ENCODE results near the gene BCORL1.

The BCORL1 gene

GRCh38 chrX:130018143-130018542 is 35.7 kb downstream of the BCORL1 start:
- DNase-seq = no peak

DNA sequence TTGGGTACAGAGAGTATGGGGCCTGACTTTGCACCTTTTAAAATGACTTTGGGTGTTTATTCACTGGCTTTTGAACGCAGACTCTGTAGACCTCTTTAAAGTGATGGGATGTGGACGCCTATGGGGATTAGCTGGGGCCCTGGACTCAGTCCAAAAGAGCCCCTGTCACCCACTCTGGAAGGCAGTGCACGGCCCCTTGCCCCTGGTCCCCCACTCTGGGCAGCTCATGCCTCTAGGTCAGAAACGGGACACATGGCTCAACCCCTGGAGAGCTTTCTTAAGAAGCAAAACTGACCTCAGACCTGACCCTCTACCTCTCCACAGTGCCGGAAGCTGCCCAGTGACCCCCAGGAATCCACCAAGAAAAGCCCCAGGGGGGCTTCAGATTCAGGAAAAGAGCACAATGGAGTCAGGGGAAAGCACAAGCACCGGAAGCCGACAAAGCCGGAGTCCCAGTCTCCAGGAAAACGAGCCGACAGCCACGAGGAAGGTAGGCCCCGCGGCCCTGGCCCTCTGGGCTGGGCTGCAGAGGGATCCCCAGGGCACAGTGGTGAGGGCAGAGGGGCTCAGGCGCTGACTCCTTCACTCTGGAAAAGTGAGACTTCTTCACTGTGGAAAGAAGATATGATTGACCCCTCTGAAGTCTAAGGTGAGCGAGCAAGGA is 38.4 kb downstream of the BCORL1 start:
- no peak for DNase-seq

DNA sequence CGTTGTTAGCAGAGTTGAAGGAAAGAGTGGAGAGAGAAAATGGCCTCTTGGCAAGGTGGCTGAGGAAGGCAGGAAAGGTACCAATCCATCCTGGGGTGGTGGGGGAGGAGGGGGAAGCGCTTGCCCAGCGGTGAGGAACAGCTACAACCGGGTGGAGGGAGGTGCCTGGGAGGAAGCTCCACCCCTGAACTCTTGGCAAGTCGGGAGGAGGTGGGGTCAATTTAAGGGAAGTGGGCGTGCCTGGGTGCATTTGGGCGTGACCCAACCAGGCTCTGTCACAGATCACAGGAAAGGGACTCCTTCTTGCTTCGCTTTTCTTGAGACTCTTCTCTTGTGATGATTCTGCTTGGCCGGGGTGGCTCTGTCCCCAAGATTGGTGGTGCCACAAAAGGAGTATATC is 41.7 kb downstream of the BCORL1 start:
- no peak for DNase-seq

DNA sequence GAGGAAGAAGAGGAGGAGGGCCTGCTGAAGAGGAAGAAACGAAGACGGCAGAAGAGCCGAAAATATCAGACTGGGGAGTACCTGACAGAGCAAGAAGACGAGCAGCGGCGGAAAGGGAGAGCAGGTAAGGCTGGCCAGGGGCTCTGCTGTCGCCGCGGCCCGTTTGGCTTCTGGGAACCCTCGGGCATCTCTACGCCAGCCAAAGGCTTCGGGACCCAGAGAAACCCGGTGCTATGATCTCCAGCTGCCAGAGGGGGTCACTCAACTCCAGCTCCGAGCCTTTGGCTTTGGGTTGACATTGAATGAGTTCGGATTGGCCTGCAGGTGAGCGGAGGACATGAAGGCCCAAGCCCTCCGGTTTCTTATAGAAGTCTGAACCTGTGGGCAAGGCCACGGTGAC is 42.8 kb downstream of the BCORL1 start:
- no peak for DNase-seq

GRCh38 chrX:130027569-130027968 is 45.1 kb downstream of the BCORL1 start:
- DNase-seq = no peak

DNA sequence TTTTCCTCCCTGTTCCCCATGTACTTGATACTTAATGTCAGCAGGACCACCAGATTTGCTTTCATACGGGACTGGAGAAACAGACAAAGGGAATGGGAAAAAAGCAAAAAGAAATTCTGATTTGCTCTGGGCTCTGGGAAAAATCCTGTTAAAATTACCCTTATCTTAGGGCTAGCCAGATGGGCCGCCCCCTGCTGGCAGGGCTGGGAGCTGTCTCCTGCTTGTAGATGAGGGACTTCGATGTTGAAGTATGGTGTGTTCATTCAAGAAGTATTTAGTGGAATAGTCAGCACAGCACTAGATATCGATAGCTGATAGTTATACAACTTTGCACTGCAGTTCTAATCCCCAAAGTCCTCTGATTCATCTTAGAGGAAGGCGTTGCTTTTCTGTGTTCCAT is 45.8 kb downstream of the BCORL1 start:
- no peak for DNase-seq

GRCh38 chrX:130030826-130031225 is 48.4 kb downstream of the BCORL1 start:
- no peak for DNase-seq

DNA sequence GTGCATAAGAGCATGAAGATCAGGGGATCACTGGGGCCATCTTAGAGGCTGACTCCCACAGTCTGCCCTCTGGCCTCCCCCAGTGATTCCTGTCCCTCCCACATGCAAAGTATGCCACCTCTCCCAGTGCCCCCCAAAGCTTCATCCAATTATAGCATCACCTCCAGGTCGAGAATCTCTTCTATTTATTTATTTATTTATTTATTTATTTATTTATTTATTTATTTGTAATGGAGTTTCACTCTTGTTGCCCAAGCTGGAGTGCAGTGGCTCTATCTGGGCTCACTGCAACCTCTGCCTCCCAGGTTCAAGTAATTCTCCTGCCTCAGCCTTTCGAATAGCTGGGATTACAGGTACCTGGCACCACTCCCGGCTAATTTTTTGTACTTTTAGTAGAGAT is 50.1 kb downstream of the BCORL1 start:
- no peak for DNase-seq

- no peak for DNase-seq
Measured at GRCh38 chrX:130034178-130034577, 51.7 kb downstream of the BCORL1 start.

DNA sequence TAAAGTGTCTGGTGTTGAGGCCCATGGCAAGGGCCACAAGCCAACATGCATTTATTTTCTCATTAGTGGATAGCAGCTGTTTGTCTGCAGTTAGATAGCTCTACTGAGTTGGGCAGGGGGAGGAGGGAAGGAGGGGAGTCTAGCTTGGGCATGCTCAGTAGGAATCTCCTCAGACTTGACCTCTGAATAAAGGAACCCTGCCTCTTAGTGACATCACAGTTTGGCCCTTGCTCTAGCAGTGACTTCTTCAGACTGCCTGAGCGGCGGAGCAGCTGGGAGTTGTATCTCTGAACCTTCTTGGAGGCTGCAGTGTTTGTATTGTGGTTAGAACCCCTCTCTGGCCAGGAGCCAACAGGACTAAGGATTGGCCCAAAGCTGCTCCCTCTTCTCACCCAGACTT is 57.4 kb downstream of the BCORL1 start:
- no peak for DNase-seq

- DNase-seq = no peak
Measured at GRCh38 chrX:130047416-130047815, 65.0 kb downstream of the BCORL1 start.

DNA sequence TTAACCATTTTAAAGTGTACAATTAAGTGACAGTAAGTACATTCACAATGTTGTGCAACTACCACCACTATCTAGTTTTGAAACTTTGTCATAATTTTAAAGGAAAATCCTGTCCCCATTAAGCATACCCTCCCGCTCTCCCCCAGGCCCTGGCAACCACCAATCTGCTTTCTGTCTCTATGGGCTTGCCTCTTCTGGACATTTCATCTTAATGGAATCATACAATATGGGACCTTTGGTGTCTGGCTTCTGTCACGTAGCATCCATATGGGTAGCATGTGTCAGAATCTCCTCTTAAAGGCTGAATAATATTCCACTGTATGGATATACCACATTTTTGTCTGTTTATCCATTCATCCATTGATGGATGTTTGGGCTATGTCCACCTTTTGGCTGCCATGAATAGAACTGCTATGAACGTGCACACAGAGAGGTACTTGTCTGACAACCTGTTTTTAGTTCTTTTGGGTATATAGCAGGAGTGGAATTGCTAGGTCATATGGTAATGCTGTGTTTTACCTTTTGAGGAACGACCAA is 66.3 kb downstream of the BCORL1 start:
- DNase-seq = no peak

DNA sequence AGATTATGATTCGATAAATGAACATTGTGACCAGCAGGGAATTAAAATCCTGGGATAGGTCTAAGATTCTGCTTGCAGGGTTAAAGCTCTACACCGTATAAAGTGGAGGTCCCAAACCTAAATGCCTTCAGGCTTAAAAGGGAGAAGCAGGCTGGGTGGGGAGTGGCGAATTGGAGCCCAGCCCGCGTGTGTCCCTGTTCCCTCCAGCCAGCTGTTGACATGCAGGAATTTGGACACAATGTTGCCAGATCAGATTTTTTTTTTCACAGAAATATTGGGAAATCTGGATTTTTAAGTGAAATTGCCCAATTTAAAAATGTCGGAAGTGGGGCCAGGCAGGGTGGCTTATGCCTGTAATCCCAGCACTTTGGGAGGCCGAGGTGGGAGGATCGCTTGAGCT is 67.4 kb downstream of the BCORL1 start:
- DNase-seq = no peak

- DNase-seq = no peak
Measured at GRCh38 chrX:130051176-130051845, 68.9 kb downstream of the BCORL1 start.

- no peak for DNase-seq
Measured at GRCh38 chrX:130053236-130053635, 70.8 kb downstream of the BCORL1 start.

DNA sequence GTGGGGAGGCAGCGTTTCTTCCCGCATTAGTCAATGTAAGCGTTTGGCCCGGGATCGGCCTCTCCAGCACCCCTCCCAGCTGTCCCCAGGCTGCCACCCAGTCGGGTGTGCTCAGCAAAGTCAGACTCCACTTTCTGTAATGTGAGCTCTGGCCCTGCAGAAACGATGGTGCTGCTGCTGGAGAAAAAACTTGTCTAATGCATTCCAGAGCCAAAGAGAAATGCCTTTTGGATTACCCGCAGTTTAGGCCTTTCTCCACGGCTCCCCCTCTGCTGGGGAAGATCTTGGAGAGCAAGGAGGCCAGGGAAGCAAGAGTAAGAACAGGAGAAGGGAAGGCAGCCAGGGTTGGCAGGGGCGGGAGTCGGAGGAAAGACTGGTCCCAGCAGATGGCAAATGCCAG is 72.7 kb downstream of the BCORL1 start:
- no peak for DNase-seq

DNA sequence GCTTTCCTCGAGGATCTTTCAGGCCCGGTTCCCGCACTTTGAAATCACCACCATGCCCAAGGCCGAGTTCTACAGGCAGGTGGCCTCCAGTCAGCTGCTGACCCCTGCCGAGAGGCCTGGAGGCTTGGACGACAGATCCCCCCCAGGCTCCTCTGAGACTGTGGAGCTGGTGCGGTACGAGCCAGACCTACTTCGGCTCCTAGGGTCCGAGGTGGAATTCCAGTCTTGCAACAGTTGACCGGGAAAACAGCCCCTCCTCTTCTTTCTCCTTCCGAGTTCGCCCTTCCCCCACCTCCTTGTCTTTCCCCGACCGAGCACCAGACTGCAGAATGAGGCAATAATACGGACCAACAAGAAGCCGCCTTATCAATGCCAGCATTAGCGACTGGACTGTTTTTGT is 73.5 kb downstream of the BCORL1 start:
- no peak for DNase-seq

GRCh38 chrX:130057209-130057608 is 74.8 kb downstream of the BCORL1 start:
- no peak for DNase-seq

- DNase-seq = no peak
Measured at GRCh38 chrX:130058652-130059051, 76.2 kb downstream of the BCORL1 start.

DNA sequence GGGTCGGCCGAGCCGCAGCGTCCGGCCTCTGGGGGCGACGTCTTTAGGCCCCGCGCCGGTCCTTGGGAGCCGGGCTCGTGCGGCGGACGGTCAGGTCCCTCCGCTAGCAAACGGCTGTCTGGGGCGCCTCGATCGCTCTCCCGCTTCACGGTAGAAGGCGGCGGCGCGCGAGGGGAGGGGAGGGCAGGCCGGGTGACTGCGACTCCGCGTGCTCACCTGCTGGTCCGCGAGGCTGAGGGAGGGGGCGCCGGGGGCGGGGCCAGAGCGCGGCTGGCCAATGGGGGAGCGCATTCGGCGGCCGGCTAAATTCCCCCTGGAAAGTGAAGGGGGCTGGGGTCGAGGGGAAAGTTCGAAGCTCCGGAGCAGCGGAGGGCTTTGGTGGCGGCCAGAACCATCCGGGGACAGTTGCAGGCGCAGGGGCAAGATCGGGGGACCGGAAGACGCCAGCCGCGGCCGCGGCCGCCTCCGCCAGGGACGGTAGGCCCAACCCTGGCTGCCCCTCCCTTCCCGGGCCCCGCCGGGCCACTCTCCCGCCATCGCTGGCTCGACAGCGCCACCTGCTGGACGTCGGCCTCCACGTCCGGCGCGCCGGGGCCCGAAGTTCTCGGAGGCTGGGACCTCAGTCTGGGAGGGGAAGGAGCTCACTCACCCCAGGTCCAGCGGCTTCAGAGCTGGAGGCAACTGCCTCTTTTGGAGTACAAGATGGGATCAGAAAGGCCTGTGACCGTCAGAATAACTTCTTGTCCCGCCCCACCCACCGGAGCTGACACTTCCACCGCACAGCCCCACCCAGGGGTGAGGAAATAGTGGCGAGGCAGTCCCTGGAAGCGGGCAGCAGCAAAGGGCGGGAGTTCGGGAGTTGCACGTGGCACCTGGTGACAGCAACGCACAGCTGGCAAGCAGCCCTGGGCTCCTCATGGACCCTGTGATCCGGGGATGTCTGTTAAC is 78.0 kb downstream of the BCORL1 start:
- DNase-seq = peak; percentile 47 to 75

- no peak for DNase-seq
Measured at GRCh38 chrX:130066975-130067615, 84.7 kb downstream of the BCORL1 start.

DNA sequence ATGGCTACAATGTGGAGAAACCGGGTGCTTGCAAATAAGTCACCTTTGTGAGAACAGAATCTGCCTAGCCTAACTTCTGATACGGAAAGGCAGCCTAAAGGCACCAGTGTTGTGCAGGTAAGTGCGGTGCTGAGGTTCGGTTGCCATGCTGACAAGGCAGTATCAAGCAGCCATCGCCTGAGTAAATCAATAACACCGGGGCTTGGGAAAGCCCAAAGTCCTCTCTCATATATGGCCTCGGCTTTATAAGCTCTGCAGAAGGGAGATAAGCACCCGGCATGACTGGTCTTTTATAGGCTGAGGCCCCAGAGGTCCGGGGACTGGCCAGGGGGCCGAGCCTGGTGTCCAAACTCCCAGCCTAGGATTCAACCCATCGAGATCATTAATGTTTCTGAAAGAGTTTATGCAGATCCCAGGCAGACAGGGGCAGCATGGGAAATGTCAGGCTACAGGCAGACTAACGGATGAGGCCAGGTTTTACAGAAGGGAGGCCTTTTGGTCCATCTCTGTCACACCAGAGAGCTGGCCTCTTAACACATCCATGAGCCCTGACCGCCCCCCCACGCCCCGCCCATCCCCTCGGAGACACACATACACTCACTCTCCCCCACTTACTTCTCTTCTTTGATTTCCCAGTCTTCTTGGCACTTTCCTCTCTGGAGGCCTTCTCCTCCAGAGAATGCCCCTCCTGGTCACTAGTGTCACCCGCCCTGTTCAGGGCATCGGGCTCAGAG is 89.3 kb downstream of the BCORL1 start:
- DNase-seq = no peak

Data from NCI-H1930 (cell line).